NOMO-1 treated with dmso at 0.1 percent for 144 hours (cell line): ENCODE data around the gene PTTG1.
A peak's percentile ranks its signal among the peaks of the same experiment; 100 is the strongest.

ENCODE experiments used
- DNase-seq: peaks from one replicate; lab custom pipeline; 2025; ENCODE audit not compliant: unreplicated experiment; lab: John Stamatoyannopoulos, UW

The PTTG1 gene

DNA sequence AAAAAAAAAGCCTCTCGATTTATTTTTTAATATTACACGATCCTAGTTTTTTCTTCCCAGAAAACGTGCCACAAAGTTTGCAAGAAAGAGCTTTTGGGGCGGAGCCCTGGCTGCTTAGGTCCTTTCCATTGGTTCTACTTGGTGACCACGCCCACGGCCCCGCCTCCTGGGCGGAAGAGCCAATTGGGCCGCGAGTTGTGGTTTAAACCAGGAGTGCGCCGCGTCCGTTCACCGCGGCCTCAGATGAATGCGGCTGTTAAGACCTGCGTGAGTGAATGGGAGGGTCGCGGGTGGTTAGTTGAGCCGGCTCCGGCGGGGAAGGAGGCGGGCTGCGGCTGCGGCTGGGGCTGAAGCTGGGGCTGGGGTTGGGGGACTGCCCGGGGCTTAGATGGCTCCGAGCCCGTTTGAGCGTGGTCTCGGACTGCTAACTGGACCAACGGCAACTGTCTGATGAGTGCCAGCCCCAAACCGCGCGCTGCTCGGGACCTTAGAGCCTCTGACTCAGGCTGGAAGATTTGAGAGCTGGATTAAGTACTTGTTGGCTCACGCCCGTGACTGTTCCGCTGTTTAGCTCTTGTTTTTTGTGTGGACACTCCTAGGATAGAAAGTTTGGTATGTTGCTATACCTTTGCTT, at the start of gene PTTG1:
TSS of gene PTTG1 (plus strand) at position 231 of the 634 bp plus-strand sequence. CDS start 458 bp downstream, outside the sequence.
- peak; percentile 88 for DNase-seq

DNA sequence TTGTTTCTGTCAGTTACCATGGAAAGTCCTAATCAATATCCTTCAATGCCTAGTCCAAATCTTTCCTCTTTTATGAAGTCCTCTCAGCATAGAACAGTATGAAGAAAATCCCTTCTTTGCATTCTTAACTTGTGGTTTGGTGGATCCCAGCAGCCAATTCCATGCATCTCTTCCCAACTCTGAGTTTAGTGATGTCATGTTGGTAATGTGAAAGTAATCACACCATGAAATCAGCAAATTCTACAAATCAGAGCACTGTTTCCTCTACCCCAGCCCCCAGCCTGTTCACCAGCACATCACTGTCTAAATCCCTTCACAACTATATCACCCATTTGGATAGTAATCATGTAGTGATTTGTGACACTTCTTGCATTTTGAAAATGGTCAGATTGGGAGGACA, 46.5 kb upstream of the PTTG1 start:
- no peak for DNase-seq

- no peak for DNase-seq
These were observed 46.0 kb upstream of the PTTG1 start for GRCh38 chr5:160375701-160376100.

- DNase-seq: no peak
These were observed 45.2 kb upstream of the PTTG1 start for GRCh38 chr5:160376416-160376815.

- no peak for DNase-seq
These were observed 44.0 kb upstream of the PTTG1 start for GRCh38 chr5:160377651-160378050.

- DNase-seq: no peak
These were observed 43.3 kb upstream of the PTTG1 start for GRCh38 chr5:160378330-160378729.

- DNase-seq: no peak
These were observed 42.1 kb upstream of the PTTG1 start for GRCh38 chr5:160379511-160379910.

DNA sequence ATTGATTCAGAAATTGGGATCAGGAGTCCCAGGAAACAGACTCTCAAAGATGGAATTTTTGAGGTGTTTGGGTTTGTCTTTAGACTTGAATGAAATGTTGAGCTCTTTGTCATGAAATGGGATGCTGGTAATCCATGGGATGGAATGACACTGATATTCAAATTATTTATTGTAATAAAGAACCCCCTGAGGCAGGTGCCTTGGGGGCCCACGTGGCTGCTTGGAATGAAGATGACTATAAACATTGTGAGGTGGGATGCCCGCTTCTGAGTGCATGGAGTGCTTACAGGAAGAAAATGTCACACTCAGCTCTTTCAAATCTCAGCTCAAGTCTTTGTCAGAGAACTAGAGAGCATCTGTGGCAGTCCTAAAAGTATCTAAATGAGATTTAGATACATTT, 41.6 kb upstream of the PTTG1 start:
- no peak for DNase-seq

DNA sequence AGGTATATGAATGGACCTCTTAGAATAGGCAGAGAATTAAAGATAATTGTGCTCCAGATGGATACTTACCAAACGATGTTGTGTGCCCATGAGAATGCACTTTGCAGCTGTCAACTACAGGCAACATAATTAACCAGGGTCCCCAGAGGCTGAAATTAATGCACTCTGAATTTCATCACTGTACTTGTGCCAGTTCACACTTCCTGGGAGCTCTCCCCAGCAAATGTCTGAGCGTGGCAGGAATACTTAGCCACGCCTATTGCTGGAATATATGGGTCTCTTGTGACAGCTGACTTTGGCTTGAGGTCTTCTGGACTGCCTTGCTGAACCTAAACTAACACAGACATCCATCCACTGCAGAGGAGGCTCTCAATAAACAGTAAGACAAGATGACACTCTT, 39.3 kb upstream of the PTTG1 start:
- no peak for DNase-seq

DNA sequence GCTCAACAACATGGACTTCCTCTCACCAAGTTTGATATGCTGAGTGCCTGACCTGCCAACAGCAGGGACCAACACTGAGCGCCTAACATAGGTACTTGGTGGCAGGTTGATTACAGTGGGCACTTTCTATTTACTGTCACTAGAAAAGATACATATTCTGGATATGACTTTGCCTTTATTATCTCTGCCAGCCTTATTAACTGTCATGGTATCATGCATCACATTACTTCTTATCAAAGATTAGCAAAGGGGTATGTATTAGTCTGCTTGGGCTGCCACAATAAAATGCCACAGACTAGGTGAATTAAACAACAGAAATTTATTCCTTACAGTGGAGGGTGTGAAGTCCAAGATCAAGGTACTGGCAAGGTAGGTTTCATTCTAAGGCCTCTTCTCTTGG, 37.0 kb upstream of the PTTG1 start:
- no peak for DNase-seq

GRCh38 chr5:160385496-160385895, 36.2 kb upstream of the PTTG1 start:
- DNase-seq: no peak

- no peak for DNase-seq
These were observed 34.2 kb upstream of the PTTG1 start for GRCh38 chr5:160387445-160387844.

- DNase-seq: no peak
These were observed 30.6 kb upstream of the PTTG1 start for GRCh38 chr5:160390787-160391696.

GRCh38 chr5:160395111-160395510, 26.5 kb upstream of the PTTG1 start:
- DNase-seq: no peak

DNA sequence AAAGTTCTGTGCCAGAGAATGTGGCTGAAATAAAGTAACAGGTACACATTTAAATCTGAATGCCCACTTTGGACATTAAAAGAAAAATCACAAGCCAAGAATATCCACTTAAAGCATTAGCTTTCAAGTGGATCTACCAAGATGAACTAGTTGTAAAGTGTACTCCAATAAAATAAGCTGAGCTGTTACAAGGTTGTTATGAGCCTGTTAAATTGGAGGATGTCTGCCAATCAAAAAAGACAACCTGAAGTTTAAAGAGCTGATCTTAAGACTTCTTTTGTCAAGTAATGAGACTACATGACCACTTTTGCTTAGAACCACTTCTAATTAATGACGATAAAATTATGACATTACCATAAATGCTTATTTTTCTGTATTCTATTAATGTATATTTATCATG, 24.2 kb upstream of the PTTG1 start:
- no peak for DNase-seq

DNA sequence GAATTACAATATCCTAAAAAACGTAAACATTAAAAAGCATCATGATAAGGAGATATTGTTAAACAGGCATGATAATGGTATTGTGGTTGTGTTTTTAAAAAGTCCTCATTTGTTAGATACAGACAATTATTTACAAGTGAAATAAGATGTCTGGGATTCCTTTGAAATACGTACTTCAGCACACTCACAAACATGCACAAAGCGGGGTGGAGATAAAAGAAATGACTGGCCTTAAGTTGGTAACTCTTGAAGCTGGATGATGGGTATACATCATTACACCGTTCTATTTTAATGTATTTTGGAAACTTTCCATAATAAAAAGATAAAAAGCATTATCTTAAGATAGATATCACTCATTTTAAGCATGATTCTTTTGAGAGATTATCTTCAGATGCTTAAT, 22.8 kb upstream of the PTTG1 start:
- no peak for DNase-seq

DNA sequence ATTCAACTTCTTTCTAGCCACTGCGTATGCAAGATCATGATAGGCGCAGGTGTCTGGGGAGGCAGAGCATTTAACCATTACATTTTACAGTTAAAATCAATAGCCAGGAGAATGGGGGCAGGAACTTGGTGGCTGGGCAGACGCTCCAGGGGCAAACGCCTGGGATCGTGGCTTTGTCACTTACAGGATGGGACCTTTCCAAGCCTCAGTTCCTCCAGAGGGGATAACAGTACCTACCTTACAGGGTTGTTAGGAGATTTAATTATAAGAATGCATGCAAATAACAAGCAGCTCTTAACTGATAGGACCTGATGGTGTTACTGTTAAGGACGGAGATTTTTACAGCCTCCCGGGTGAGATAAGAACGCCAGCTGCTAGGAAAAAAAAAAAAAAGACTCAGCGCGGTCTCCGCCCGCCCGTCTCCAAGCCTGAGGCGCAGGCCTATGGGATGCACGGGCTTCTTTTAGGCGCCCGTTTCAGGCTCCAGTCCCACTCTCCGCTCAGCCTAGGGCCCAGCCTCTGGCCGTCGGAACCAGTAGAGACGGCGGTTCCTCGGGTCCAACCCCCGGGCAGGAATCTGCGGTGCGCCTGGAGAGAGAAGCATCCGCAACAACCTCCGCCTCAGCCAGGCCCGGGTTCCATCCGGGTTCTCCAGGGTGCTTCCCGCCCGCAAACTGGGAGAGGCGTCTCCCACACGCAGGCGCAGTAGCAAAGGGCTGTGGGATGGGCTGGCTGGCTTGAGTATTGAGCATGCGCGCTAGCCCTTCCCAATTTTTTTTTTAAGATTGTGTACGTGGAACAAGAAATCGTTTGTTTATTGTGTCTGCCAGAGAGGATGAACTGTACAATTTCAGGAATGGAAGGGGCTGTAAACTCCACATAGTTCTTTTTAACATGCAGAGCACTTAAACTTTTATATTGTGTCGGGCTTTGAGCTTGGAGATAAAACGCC, 22.0 kb upstream of the PTTG1 start, which contains the start of gene FAM200C:
TSS of gene FAM200C (minus strand) at position 653 of the 952 bp plus-strand sequence. CDS start 4,564 bp downstream, outside the sequence.
- DNase-seq: peak; percentile 86

- DNase-seq: peak; percentile 93
These were observed 2.8 kb upstream of the PTTG1 start, which contains the start of gene SLU7 for GRCh38 chr5:160418561-160419457. Gene SLU7 (minus strand): TSS chr5:160419081. CDS start chr5:160415294, 3,787 bp downstream.

DNA sequence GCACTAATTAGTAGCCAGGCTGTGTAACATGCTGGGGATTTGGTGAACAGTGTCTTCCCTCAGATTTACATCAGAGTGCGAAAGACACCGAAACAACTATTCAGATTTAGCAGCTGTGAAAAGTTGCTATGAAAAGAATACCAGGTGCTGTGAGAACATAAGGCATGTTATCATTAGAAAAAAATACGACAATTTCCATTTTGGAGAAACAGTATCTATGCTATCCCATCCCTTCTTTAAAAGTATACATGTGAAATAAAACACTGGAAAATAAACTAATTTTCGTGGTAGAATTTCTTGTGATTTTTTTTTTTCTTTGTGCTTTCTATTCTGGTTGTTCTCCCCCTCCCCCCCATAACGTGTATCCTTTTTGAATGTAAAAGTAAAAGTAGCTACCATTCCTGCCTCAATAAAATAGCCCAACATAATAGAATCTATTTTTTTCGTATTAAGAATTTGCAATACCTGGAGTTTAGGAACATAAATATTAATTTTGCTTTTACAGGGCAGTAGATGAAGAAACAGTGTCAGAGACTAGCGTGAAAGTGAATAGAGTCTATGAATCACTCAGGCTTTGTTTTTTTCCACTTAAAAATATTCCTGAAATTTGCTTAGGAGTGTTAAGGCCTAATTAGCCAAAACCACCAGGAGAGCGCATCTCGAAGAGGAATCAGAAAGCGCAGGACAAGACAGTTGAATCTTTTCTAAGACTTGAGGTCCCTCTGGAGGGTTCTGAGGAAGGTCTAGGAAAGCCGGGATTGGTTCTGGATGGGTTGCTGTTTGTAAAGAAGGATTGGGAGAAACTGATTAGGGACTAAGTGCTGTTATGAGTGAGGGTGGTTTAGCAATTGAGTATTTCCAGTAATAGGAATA, 2.0 kb upstream of the PTTG1 start:
- DNase-seq: no peak
